ENCODE data around the gene PRDM12. TPM values are rescaled to one million over a fixed set of nuclear protein-coding genes. Genes with fewer than 3 reads are reported as not detected.

The PRDM12 gene
- total RNA-seq, result not detected

DNA sequence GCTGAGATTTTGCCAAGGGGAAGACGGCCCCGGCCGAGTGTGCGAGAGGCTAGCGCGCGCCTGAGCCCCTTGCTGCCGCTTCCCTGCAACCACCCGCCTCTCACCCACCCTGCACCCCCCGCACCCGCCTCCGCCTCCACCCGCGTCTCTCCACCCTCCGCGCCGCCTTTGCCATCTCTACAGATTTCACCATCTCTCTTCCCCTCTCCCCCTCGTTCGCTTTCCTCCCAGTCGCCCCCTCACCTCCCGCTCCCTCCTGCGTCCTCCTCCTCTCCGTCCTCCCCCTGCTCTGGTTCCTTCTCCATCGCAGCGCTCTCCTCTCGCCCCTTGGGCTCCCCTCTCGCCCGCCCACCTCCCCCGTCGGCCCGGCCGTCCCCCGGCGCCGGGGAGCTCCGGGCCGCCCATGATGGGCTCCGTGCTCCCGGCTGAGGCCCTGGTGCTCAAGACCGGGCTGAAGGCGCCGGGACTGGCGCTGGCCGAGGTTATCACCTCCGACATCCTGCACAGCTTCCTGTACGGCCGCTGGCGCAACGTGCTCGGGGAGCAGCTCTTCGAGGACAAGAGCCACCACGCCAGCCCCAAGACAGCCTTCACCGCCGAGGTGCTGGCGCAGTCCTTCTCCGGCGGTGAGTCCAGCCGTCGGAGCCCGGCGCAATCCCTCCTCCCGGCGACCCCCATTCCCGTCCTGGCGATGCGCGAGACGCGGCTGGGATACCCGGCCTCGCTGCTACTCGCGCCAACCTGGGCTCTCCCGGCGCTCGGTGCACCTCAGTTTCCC is at the start of gene PRDM12:
PRDM12 (plus strand) TSS at position 344 of the 778 bp plus-strand sequence; CDS start at position 404, 60 bp downstream.
- DNase-seq (ENCODE audit: low spot score), result no peak
- TF ChIP-seq, protein P1, sequence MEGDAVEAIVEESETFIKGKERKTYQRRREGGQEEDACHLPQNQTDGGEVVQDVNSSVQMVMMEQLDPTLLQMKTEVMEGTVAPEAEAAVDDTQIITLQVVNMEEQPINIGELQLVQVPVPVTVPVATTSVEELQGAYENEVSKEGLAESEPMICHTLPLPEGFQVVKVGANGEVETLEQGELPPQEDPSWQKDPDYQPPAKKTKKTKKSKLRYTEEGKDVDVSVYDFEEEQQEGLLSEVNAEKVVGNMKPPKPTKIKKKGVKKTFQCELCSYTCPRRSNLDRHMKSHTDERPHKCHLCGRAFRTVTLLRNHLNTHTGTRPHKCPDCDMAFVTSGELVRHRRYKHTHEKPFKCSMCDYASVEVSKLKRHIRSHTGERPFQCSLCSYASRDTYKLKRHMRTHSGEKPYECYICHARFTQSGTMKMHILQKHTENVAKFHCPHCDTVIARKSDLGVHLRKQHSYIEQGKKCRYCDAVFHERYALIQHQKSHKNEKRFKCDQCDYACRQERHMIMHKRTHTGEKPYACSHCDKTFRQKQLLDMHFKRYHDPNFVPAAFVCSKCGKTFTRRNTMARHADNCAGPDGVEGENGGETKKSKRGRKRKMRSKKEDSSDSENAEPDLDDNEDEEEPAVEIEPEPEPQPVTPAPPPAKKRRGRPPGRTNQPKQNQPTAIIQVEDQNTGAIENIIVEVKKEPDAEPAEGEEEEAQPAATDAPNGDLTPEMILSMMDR (IDR thresholded peaks at IDR 0.05), result no peak
- ATAC-seq (ENCODE audit: low FRiP score), result no peak

DNA sequence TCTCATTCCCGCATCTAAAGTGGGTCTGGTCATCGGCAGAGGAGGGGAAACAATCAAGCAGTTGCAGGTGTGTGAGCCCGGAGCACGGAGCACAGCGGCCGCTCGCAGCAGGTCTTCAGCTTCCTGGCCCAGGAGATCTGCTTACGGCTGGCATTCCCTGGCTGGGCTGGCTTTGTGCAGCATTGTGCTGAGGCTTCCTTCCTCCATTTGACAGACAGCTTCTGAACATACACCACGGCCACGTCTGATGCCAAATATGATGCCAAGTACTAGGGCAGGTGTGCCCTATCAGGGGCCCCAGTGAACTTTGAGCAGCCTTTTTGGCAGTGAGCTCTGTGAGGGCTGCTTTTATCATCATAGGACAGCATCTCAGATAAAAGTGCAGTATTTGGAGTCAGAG is 47.9 kb upstream of the PRDM12 start:
- TF ChIP-seq, protein P1 (IDR thresholded peaks at IDR 0.05), result no peak
- no peak for ATAC-seq (ENCODE audit: low FRiP score)
- no peak for DNase-seq (ENCODE audit: low spot score)

- TF ChIP-seq, protein P1 (IDR thresholded peaks at IDR 0.05), result no peak
- no peak for ATAC-seq (ENCODE audit: low FRiP score)
- DNase-seq (ENCODE audit: low spot score), result no peak
These were observed 40.9 kb upstream of the PRDM12 start for GRCh38 chr9:130623466-130623865.

GRCh38 chr9:130624154-130624553 is 40.2 kb upstream of the PRDM12 start:
- ATAC-seq (ENCODE audit: low FRiP score), result no peak
- TF ChIP-seq, protein P1 (IDR thresholded peaks at IDR 0.05), result no peak
- no peak for DNase-seq (ENCODE audit: low spot score)

GRCh38 chr9:130626249-130626996 is 38.0 kb upstream of the PRDM12 start:
- ATAC-seq (ENCODE audit: low FRiP score) (no peak), DNase-seq (ENCODE audit: low spot score) (no peak)
- TF ChIP-seq, protein P1 (IDR thresholded peaks at IDR 0.05), result no peak

GRCh38 chr9:130627051-130627450 is 37.3 kb upstream of the PRDM12 start:
- DNase-seq (ENCODE audit: low spot score) (no peak), ATAC-seq (ENCODE audit: low FRiP score) (no peak)
- TF ChIP-seq, protein P1 (IDR thresholded peaks at IDR 0.05), result no peak

Data from omental fat pad (tissue), 4 donors.